Uterus (tissue), 4 donors: ENCODE measurements around the gene DUSP18. TPM values are rescaled to one million over a fixed set of nuclear protein-coding genes. Genes with fewer than 3 reads are reported as not detected.

Experiments used
- DNase-seq, 2 donors: peaks; one replicate each; pipeline ENCODE4 v3.0.0-alpha.2; 2019 to 2020
- H3K27ac ChIP-seq, 2 donors: fragments of 200-600 bp; sonication (generic); 1 replicate in 1 of 2; 2 replicates in 1 of 2; pipeline ENCODE4 v1.5.1; 2016 to 2018
- H3K27me3 ChIP-seq, 2 donors: fragments of 200-600 bp; sonication (generic); one replicate each; pipeline ENCODE4 v1.5.1; 2018 to 2019; ENCODE audit warnings: control low read depth in 1 of 2
- H3K36me3 ChIP-seq, 2 donors: fragments of 200-600 bp; sonication (generic); one replicate each; pipeline ENCODE4 v1.5.1; 2019; ENCODE audit warnings: control low read depth in 1 of 2
- H3K4me1 ChIP-seq, 2 donors: fragments of 200-600 bp; sonication (generic); one replicate each; pipeline ENCODE4 v1.5.1; 2018 to 2019; ENCODE audit warnings: control low read depth in 1 of 2
- H3K4me3 ChIP-seq, 2 donors: fragments of 200-600 bp; sonication (generic); 1 replicate in 1 of 2; 2 replicates in 1 of 2; pipeline ENCODE4 v1.5.1; 2018 to 2019; ENCODE audit warnings: mild to moderate bottlenecking in 1 of 2
- H3K9me3 ChIP-seq, 2 donors: fragments of 200-600 bp; sonication (generic); one replicate each; pipeline ENCODE4 v1.5.1; 2019; ENCODE audit warnings: control low read depth in 1 of 2
- POLR2A ChIP-seq, 2 donors: fragments of 450-650 bp; IDR thresholded peaks; one replicate each; pipeline ENCODE4 v1.6.1; 2016; ENCODE audit warnings: antibody characterized with exemption in 2 of 2, mild to moderate bottlenecking in 1 of 2, moderate library complexity in 1 of 2
- intact Hi-C: fragments of 100-400 bp; cut with DNase I; formaldehyde crosslinking; loops from one replicate; pipeline ENCODE4 v1.15.1; 2023; ENCODE audit warnings: low total_unique reads
- total RNA-seq, 4 donors: library from RNA; depleted of rRNA in 3 of 4; stranded (reverse); fragments of >200 nt in 3 of 4; gene quantifications; one replicate each; pipeline versions ENCODE4 v1.1.0 to v1.2.4, GENCODE V29; 2014 to 2023
- TF ChIP-seq, protein P1 (sequence below), 4 experiments: fragments of 200-600 bp in 2 of 4; fragments of 450-650 bp in 2 of 4; sonication (generic) in 2 of 4; IDR thresholded peaks; one replicate each; pipeline ENCODE4 v1.5.1; 2016 to 2019; ENCODE audit warnings: antibody characterized with exemption in 4 of 4, mild to moderate bottlenecking in 2 of 4, moderate library complexity in 1 of 4
- donor health status: DM: yes; HTN: yes; CAD: no.

The DUSP18 gene
- total RNA-seq, 4 donors from 2014 or later: 0.88 to 10.6 (median 9.8) TPM

DNA sequence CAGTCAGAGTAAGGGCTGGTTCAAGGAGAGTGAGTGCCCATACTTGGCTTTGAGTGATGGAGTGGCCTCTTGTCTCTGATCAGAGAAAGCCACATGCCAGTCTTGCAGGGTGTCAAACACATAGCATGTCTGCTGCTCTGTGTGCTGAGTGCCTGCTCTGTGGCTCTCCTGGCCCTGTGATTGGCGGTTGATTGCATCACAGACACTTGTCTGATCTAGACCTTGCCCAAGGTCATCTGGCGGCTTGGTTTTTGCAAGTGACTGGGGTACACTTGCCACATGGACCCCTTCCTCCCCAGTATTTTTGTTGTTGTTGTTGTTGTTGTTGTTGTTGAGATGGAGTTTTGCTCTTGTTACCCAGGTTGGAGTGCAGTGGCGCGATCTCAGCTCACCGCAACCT lies 37.3 kb upstream of the DUSP18 start:
- Histone ChIP-seq H3K4me3 (no peak overlapping the region), H3K27me3 (no peaks in the 10 kb centered on the region), H3K27ac (no peak overlapping the region), H3K4me1 (no peaks in the 10 kb centered on the region), H3K36me3 (no peaks in the 10 kb centered on the region), H3K9me3 (no peaks in the 10 kb centered on the region)
- TF ChIP-seq, protein P1, sequence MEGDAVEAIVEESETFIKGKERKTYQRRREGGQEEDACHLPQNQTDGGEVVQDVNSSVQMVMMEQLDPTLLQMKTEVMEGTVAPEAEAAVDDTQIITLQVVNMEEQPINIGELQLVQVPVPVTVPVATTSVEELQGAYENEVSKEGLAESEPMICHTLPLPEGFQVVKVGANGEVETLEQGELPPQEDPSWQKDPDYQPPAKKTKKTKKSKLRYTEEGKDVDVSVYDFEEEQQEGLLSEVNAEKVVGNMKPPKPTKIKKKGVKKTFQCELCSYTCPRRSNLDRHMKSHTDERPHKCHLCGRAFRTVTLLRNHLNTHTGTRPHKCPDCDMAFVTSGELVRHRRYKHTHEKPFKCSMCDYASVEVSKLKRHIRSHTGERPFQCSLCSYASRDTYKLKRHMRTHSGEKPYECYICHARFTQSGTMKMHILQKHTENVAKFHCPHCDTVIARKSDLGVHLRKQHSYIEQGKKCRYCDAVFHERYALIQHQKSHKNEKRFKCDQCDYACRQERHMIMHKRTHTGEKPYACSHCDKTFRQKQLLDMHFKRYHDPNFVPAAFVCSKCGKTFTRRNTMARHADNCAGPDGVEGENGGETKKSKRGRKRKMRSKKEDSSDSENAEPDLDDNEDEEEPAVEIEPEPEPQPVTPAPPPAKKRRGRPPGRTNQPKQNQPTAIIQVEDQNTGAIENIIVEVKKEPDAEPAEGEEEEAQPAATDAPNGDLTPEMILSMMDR (IDR thresholded peaks at IDR 0.05): no peak
- no peak for TF ChIP-seq POLR2A (IDR thresholded peaks at IDR 0.05)
- no peak for DNase-seq
- intact Hi-C loops: no loop called here

DNA sequence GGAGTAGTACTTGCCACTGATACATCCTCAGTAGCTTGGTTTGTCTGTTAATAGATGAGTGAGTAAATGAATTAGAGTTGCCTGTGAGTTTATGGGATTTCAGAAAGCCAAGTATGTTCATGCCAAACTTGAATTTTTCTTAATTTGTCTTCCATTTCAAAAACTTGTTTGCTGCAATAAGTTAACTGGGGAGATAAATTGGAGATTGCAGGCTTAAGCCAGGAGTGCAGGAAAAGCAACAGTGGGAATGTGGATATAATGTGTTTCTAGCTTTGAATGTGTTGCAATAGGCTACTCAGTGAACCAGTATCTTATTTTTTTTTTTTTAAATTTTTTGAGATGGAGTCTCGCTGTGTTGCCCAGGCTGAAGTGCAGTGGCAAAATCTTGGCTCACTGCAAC lies 35.2 kb upstream of the DUSP18 start:
- DNase-seq: no peak
- Histone ChIP-seq H3K9me3 (no peaks in the 10 kb centered on the region), H3K36me3 (no peaks in the 10 kb centered on the region), H3K27ac (no peak overlapping the region), H3K27me3 (no peaks in the 10 kb centered on the region), H3K4me1 (no peaks in the 10 kb centered on the region), H3K4me3 (no peak overlapping the region)
- TF ChIP-seq POLR2A (IDR thresholded peaks at IDR 0.05): no peak
- TF ChIP-seq, protein P1 (IDR thresholded peaks at IDR 0.05): no peak
- intact Hi-C loops: no loop called here

DNA sequence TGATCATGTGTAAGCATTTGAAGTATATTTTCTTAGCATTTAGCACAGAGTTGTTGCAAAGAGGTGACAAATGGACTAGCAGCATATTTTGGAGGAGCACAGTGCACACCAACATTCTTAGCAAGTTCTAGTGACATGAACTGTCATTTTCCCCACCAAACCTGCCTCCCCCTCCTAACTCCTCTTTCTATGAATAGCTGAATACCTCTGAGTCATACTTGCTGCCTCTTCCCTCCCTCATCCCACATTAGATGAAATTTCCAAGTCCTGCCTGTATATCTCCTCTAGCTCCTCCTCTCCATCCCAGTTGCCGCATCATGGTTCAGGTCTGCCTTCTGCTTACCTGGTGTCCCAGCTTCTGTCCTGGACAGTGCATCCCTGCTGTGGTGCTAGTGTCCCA lies 34.2 kb upstream of the DUSP18 start:
- no peak overlapping the region for H3K27ac ChIP-seq

DNA sequence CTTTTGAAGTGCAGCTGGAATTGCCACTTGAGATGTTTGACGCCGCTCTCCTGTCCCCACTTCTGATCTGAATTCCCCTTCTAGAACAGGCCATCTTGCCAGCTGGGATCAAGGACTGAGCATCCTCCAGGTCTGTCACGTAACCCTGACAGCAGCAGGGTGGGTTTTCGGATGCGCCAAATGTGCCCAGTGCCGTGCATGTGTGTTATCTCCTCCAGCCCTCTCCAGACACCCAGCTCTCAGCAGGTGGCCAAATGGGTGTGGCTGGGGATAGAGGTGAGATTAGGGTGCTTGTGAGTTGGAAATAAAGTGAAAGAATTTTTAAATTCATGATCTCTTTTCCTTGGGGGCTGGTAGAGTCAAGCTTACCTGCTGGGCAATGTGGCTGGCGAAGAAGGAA lies 30.3 kb upstream of the DUSP18 start:
- Histone ChIP-seq H3K9me3 (no peaks in the 10 kb centered on the region), H3K27me3 (no peaks in the 10 kb centered on the region), H3K27ac (no peak overlapping the region), H3K36me3 (no peaks in the 10 kb centered on the region), H3K4me3 (no peak overlapping the region), H3K4me1 (peaks cover 0 to 8% of the 10 kb centered on the region in 2 donors)
- DNase-seq: no peak
- intact Hi-C loops: no loop called here
- TF ChIP-seq, protein P1 (IDR thresholded peaks at IDR 0.05): no peak
- no peak for TF ChIP-seq POLR2A (IDR thresholded peaks at IDR 0.05)

More for the DNA sequence above, 34.2 kb upstream of the DUSP18 start:
- Histone ChIP-seq H3K27me3 (no peaks in the 10 kb centered on the region), H3K4me3 (no peak overlapping the region), H3K9me3 (no peaks in the 10 kb centered on the region), H3K4me1 (no peaks in the 10 kb centered on the region), H3K36me3 (no peaks in the 10 kb centered on the region)
- TF ChIP-seq POLR2A (IDR thresholded peaks at IDR 0.05): no peak
- TF ChIP-seq, protein P1 (IDR thresholded peaks at IDR 0.05): no peak
- DNase-seq: no peak
- intact Hi-C loops: no loop called here

DNA sequence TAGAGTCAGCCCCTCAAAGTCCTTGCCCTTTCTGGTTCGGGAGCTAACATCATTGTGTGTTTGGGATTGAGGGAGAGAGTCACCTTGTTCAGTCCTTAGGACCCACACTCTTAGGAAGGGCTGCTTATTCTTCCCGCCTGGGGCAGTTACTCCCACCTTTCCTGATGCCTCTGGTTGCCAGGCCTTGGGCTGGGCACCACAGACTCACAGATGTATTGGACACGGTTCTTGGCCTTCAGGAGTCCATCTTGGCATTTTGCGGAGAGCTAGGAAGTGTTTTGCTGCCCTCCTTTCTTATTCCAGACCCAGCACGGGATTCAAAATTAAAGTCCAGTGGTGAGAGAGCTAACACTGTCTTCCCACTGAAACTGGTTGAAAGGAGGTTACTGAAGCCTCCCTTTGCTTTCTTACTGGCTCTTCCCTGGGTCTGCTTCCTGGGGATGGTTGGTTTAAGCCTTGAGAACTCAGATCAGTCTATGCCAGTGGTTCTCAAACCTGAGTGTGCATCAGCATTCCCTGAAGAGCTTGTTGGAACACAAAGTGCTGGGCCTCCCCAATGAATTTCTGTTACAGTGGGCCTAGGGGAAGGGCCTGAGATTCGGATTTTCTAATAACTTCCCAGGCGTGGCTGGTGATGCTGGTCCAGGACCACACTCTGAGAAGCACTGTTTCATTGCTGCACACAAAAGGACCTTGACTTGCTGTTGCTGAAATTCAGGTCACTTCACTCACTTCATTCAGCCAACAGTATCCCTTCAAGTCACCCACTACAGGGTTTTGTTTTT lies 28.4 kb upstream of the DUSP18 start:
- H3K4me1 ChIP-seq: peaks cover 0 to 8% of the 10 kb centered on the region in 2 donors
- no peaks in the 10 kb centered on the region for H3K9me3 ChIP-seq
- intact Hi-C loops: no loop called here
- no peaks in the 10 kb centered on the region for H3K36me3 ChIP-seq
- no peaks in the 10 kb centered on the region for H3K27me3 ChIP-seq
- H3K4me3 ChIP-seq: no peak overlapping the region
- no peak overlapping the region for H3K27ac ChIP-seq
- TF ChIP-seq POLR2A (IDR thresholded peaks at IDR 0.05): no peak
- TF ChIP-seq, protein P1 (IDR thresholded peaks at IDR 0.05): no peak
- no peak for DNase-seq
